ENCODE measurements around the gene KLHDC3. TPM values are rescaled to one million over a fixed set of nuclear protein-coding genes. Genes with fewer than 3 reads are reported as not detected.
"Not testable (repeated sequence)": the region's sequence is repeated elsewhere in the genome, so short reads cannot be mapped to it uniquely, and the experiment has no call there.

KLHDC3 gene
- total RNA-seq, 2 donors from 2014 or later: 81.5 to 113 TPM

- intact Hi-C loops (cut with DNase I): loop anchor here in 1 of 2 donors (5.0 kb wide), 1 partner anchor 33 kb away; the partner anchor contains the start of gene CUL7
- DNase-seq: no peak
These were observed 5.1 kb downstream of the KLHDC3 start for GRCh38 chr6:43019152-43019551.

GRCh38 chr6:43020052-43020705, 6.1 kb downstream of the KLHDC3 start:
- intact Hi-C loops (cut with DNase I): no loop called here
- no peak for DNase-seq
- ATAC-seq: no peak

More at GRCh38 chr6:43019152-43019551, 5.1 kb downstream of the KLHDC3 start:
- no peak for ATAC-seq

- ATAC-seq: peak in 1 of 2 donors; percentile 5
- intact Hi-C loops (cut with DNase I): no loop called here
- no peak for DNase-seq
These were observed 6.8 kb downstream of the KLHDC3 start for GRCh38 chr6:43020847-43021246.

- intact Hi-C loops (cut with DNase I): no loop called here
- DNase-seq (peak; percentile 91), ATAC-seq (peak; percentile 91 to 92)
These were observed 7.4 kb downstream of the KLHDC3 start, which contains the start of gene RRP36 for GRCh38 chr6:43021270-43022047. TSS of gene RRP36 (plus strand) at chr6:43021623. CDS start at chr6:43021655, 32 bp downstream.

- no peak for ATAC-seq
- intact Hi-C loops (cut with DNase I): no loop called here
- DNase-seq: no peak
These were observed 10.4 kb downstream of the KLHDC3 start for GRCh38 chr6:43024436-43024835.

- DNase-seq: no peak
- intact Hi-C loops (cut with DNase I): no loop called here
- ATAC-seq: no peak
These were observed 12.3 kb downstream of the KLHDC3 start for GRCh38 chr6:43026365-43026764.

GRCh38 chr6:43029120-43029519, 15.1 kb downstream of the KLHDC3 start:
- intact Hi-C loops (cut with DNase I): no loop called here
- ATAC-seq (no peak), DNase-seq (no peak)

- intact Hi-C loops (cut with DNase I): no loop called here
- DNase-seq (no peak), ATAC-seq (no peak)
These were observed 18.3 kb downstream of the KLHDC3 start for GRCh38 chr6:43032326-43032725.

GRCh38 chr6:43033496-43034189, 19.6 kb downstream of the KLHDC3 start:
- DNase-seq (no peak), ATAC-seq (no peak)
- intact Hi-C loops (cut with DNase I): no loop called here

GRCh38 chr6:43034190-43034525, 20.1 kb downstream of the KLHDC3 start:
- intact Hi-C loops (cut with DNase I): no loop called here
- no peak for DNase-seq
- ATAC-seq: no peak

- intact Hi-C loops (cut with DNase I): no loop called here
- ATAC-seq: peak; percentile 69 to 70
- DNase-seq: no peak
These were observed 21.6 kb downstream of the KLHDC3 start for GRCh38 chr6:43035495-43036194.

- no peak for DNase-seq
- intact Hi-C loops (cut with DNase I): no loop called here
- no peak for ATAC-seq
These were observed 22.7 kb downstream of the KLHDC3 start for GRCh38 chr6:43036712-43037111.

GRCh38 chr6:43037197-43037596, 23.1 kb downstream of the KLHDC3 start:
- ATAC-seq (peak; percentile 7 to 72), DNase-seq (no peak)
- intact Hi-C loops (cut with DNase I): no loop called here

GRCh38 chr6:43037706-43038105, 23.7 kb downstream of the KLHDC3 start:
- ATAC-seq: no peak
- intact Hi-C loops (cut with DNase I): no loop called here

GRCh38 chr6:43038727-43039126, 24.7 kb downstream of the KLHDC3 start:
- ATAC-seq: no peak
- intact Hi-C loops (cut with DNase I): no loop called here

More at GRCh38 chr6:43037706-43038105, 23.7 kb downstream of the KLHDC3 start:
- DNase-seq: no peak

GRCh38 chr6:43040542-43041257, 26.7 kb downstream of the KLHDC3 start:
- ATAC-seq (no peak), DNase-seq (no peak)
- intact Hi-C loops (cut with DNase I): no loop called here

More at GRCh38 chr6:43038727-43039126, 24.7 kb downstream of the KLHDC3 start:
- no peak for DNase-seq

GRCh38 chr6:43041475-43041874, 27.4 kb downstream of the KLHDC3 start:
- intact Hi-C loops (cut with DNase I); ATAC-seq; DNase-seq: not testable (repeated sequence)

- ATAC-seq (no peak), DNase-seq (no peak)
- intact Hi-C loops (cut with DNase I): no loop called here
These were observed 29.3 kb downstream of the KLHDC3 start for GRCh38 chr6:43043310-43043709.

Measured in left cardiac atrium (tissue), 4 donors.